ENCODE measurements around the gene ASB1.

ASB1 gene

DNA sequence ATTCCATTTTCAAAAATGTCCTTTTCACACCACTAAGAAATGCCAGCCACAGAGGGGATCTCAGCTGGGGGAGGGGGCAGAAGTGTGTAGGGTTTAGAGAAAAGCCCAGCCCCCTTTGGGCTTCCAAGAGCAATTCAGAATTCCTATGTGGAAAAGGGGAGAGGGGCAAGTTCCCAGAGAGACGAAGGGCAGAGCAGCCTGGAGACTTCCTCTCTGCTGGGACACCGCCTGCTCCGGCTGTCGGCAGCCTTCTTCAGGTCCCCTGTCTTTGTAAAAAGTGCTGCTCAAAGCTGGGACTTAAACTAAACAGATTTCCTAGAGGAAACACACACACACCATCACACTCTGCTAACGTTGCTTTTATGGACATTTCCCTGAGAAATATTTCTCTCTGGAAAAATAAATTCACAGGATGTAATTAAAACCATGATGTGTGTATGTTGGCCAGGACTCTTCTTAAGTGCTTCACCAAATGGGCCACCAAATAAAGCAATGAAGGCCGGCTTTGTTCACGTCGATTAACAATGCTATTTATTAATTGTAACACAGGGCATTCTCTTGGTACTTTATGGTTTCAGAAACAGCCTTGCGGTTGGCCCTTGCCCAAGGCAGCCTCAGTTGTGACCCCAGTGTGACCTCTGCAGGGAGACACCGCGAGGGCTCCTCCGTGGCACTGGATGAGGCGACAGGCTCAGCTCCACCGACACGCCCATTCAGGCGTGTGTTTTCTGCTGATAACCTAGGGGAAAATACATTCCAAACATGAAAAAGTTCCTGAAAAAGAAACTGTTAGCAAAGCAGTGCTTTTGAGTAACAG lies 5.6 kb upstream of the ASB1 start:
- CTCF ChIA-PET = interaction anchor here (1.1 kb wide), 1 partner anchor 51 kb away, joined by 4 read pairs; no protein-coding TSS in a partner anchor
- no peak overlapping the region for H3K27ac ChIP-seq (ENCODE audit: extremely low read depth, low read depth, low read length)
- TF ChIP-seq, protein P1, sequence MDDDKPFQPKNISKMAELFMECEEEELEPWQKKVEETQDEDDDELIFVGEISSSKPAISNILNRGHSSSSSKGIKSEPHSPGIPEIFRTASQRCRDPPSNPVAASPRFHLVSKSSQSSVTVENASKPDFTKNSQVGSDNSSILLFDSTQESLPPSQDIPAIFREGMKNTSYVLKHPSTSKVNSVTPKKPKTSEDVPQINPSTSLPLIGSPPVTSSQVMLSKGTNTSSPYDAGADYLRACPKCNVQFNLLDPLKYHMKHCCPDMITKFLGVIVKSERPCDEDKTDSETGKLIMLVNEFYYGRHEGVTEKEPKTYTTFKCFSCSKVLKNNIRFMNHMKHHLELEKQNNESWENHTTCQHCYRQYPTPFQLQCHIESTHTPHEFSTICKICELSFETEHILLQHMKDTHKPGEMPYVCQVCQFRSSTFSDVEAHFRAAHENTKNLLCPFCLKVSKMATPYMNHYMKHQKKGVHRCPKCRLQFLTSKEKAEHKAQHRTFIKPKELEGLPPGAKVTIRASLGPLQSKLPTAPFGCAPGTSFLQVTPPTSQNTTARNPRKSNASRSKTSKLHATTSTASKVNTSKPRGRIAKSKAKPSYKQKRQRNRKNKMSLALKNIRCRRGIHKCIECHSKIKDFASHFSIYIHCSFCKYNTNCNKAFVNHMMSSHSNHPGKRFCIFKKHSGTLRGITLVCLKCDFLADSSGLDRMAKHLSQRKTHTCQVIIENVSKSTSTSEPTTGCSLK (tag by site-specific recombination; IDR thresholded peaks at IDR 0.05) = no peak
- TF ChIP-seq, protein P2, sequence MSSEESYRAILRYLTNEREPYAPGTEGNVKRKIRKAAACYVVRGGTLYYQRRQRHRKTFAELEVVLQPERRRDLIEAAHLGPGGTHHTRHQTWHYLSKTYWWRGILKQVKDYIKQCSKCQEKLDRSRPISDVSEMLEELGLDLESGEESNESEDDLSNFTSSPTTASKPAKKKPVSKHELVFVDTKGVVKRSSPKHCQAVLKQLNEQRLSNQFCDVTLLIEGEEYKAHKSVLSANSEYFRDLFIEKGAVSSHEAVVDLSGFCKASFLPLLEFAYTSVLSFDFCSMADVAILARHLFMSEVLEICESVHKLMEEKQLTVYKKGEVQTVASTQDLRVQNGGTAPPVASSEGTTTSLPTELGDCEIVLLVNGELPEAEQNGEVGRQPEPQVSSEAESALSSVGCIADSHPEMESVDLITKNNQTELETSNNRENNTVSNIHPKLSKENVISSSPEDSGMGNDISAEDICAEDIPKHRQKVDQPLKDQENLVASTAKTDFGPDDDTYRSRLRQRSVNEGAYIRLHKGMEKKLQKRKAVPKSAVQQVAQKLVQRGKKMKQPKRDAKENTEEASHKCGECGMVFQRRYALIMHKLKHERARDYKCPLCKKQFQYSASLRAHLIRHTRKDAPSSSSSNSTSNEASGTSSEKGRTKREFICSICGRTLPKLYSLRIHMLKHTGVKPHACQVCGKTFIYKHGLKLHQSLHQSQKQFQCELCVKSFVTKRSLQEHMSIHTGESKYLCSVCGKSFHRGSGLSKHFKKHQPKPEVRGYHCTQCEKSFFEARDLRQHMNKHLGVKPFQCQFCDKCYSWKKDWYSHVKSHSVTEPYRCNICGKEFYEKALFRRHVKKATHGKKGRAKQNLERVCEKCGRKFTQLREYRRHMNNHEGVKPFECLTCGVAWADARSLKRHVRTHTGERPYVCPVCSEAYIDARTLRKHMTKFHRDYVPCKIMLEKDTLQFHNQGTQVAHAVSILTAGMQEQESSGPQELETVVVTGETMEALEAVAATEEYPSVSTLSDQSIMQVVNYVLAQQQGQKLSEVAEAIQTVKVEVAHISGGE (tag by site-specific recombination; conservative IDR thresholded peaks at IDR 0.05; ENCODE audit: low read depth) = no peak
- no peak for TF ChIP-seq ZNF335 (tag by site-specific recombination; conservative IDR thresholded peaks at IDR 0.05)
- TF ChIP-seq, protein P3, sequence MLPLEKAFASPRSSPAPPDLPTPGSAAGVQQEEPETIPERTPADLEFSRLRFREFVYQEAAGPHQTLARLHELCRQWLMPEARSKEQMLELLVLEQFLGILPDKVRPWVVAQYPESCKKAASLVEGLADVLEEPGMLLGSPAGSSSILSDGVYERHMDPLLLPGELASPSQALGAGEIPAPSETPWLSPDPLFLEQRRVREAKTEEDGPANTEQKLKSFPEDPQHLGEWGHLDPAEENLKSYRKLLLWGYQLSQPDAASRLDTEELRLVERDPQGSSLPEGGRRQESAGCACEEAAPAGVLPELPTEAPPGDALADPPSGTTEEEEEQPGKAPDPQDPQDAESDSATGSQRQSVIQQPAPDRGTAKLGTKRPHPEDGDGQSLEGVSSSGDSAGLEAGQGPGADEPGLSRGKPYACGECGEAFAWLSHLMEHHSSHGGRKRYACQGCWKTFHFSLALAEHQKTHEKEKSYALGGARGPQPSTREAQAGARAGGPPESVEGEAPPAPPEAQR (tag by site-specific recombination; IDR thresholded peaks at IDR 0.05) = no peak
- TF ChIP-seq ZNF266 (tag by site-specific recombination; IDR thresholded peaks at IDR 0.05; ENCODE audit: low read depth) = no peak
- TF ChIP-seq ZNF658 (tag by site-specific recombination; IDR thresholded peaks at IDR 0.05) = no peak
- TF ChIP-seq ZNF10 (tag by site-specific recombination; IDR thresholded peaks at IDR 0.05) = no peak
- TF ChIP-seq ZNF624 (tag by site-specific recombination; IDR thresholded peaks at IDR 0.05) = no peak
- TF ChIP-seq REPIN1 (tag by site-specific recombination; IDR thresholded peaks at IDR 0.05; ENCODE audit: low read depth) = no peak
- TF ChIP-seq ZNF530 (tag by site-specific recombination; IDR thresholded peaks at IDR 0.05; ENCODE audit: low read depth) = no peak
- no peak for TF ChIP-seq ZNF560 (tag by site-specific recombination; IDR thresholded peaks at IDR 0.05; ENCODE audit: borderline replicate concordance)
- TF ChIP-seq ZNF426 (tag by site-specific recombination; IDR thresholded peaks at IDR 0.05) = no peak
- no peak overlapping the region for H3K4me3 ChIP-seq (ENCODE audit: low read depth, low read length)
- H3K9me3 ChIP-seq (ENCODE audit: control insufficient read depth, insufficient read depth, low read depth, low read length) = no peaks in the 10 kb centered on the region
- no peaks in the 10 kb centered on the region for H3K36me3 ChIP-seq (ENCODE audit: control insufficient read depth in 2 of 2, insufficient read depth in 1 of 2, low read length in 2 of 2)
- 0 out of 2 replicates have a peak, but pooled peaks cover 7% of the 10 kb centered on the region for H3K4me1 ChIP-seq (ENCODE audit: control insufficient read depth, insufficient read depth, low read length)
- POLR2A ChIA-PET = no interaction called here

DNA sequence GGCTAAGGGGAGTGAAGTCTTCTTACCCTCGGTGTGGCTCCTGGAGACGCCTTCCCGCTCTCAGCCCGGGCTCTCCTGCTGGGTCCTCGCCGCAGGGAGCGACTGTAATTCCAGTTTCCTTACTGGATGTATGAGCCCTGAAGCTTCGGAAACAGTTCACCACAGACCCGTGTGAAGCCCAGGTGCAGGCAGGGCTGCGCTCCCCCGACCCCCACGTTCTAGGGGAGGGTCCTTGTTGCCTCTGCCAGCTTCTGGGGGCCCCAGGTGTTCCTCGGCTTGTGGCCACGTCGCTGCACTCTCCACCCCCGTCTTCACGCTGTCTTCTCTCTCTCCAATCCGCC lies 5.1 kb upstream of the ASB1 start:
- H3K4me3 ChIP-seq (ENCODE audit: low read depth, low read length) = no peak overlapping the region
- POLR2A ChIA-PET = no interaction called here
- no peaks in the 10 kb centered on the region for H3K36me3 ChIP-seq (ENCODE audit: control insufficient read depth in 2 of 2, insufficient read depth in 1 of 2, low read length in 2 of 2)
- 0 out of 2 replicates have a peak, but pooled peaks cover 7% of the 10 kb centered on the region for H3K4me1 ChIP-seq (ENCODE audit: control insufficient read depth, insufficient read depth, low read length)
- no peak overlapping the region for H3K27ac ChIP-seq (ENCODE audit: extremely low read depth, low read depth, low read length)
- CTCF ChIA-PET = interaction anchor here (1.1 kb wide), 1 partner anchor 51 kb away, joined by 4 read pairs; no protein-coding TSS in a partner anchor
- no peaks in the 10 kb centered on the region for H3K9me3 ChIP-seq (ENCODE audit: control insufficient read depth, insufficient read depth, low read depth, low read length)
- TF ChIP-seq SETDB1 (IDR thresholded peaks at IDR 0.05; ENCODE audit: insufficient read length, low read length) (no peak), ZNF529 (tag by site-specific recombination; IDR thresholded peaks at IDR 0.05; ENCODE audit: insufficient replicate concordance) (no peak), ZNF623 (tag by site-specific recombination; IDR thresholded peaks at IDR 0.05) (no peak), ZNF311 (tag by site-specific recombination; IDR thresholded peaks at IDR 0.05; ENCODE audit: borderline replicate concordance) (no peak), ZNF132 (tag by site-specific recombination; IDR thresholded peaks at IDR 0.05; ENCODE audit: borderline replicate concordance) (no peak), ZNF571 (tag by site-specific recombination; IDR thresholded peaks at IDR 0.05) (no peak), TRIM28 (IDR thresholded peaks at IDR 0.05; ENCODE audit: borderline replicate concordance, low read length) (no peak)
- TF ChIP-seq, protein P4, sequence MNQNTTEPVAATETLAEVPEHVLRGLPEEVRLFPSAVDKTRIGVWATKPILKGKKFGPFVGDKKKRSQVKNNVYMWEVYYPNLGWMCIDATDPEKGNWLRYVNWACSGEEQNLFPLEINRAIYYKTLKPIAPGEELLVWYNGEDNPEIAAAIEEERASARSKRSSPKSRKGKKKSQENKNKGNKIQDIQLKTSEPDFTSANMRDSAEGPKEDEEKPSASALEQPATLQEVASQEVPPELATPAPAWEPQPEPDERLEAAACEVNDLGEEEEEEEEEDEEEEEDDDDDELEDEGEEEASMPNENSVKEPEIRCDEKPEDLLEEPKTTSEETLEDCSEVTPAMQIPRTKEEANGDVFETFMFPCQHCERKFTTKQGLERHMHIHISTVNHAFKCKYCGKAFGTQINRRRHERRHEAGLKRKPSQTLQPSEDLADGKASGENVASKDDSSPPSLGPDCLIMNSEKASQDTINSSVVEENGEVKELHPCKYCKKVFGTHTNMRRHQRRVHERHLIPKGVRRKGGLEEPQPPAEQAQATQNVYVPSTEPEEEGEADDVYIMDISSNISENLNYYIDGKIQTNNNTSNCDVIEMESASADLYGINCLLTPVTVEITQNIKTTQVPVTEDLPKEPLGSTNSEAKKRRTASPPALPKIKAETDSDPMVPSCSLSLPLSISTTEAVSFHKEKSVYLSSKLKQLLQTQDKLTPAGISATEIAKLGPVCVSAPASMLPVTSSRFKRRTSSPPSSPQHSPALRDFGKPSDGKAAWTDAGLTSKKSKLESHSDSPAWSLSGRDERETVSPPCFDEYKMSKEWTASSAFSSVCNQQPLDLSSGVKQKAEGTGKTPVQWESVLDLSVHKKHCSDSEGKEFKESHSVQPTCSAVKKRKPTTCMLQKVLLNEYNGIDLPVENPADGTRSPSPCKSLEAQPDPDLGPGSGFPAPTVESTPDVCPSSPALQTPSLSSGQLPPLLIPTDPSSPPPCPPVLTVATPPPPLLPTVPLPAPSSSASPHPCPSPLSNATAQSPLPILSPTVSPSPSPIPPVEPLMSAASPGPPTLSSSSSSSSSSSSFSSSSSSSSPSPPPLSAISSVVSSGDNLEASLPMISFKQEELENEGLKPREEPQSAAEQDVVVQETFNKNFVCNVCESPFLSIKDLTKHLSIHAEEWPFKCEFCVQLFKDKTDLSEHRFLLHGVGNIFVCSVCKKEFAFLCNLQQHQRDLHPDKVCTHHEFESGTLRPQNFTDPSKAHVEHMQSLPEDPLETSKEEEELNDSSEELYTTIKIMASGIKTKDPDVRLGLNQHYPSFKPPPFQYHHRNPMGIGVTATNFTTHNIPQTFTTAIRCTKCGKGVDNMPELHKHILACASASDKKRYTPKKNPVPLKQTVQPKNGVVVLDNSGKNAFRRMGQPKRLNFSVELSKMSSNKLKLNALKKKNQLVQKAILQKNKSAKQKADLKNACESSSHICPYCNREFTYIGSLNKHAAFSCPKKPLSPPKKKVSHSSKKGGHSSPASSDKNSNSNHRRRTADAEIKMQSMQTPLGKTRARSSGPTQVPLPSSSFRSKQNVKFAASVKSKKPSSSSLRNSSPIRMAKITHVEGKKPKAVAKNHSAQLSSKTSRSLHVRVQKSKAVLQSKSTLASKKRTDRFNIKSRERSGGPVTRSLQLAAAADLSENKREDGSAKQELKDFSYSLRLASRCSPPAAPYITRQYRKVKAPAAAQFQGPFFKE (tag by site-specific recombination; IDR thresholded peaks at IDR 0.05; ENCODE audit: borderline replicate concordance) = no peak

Measured in HEK293 (cell line).